ENCODE data around the gene ZNF516.

ZNF516 gene

GRCh38 chr18:76441668-76442412, 53.2 kb downstream of the ZNF516 start:
- TF ChIP-seq CTCF (IDR thresholded peaks at IDR 0.05; ENCODE audit: borderline replicate concordance, insufficient read depth, low read depth, low read length) = no peak
- no peak overlapping the region for H3K4me3 ChIP-seq (ENCODE audit: low read depth, low read length)

DNA sequence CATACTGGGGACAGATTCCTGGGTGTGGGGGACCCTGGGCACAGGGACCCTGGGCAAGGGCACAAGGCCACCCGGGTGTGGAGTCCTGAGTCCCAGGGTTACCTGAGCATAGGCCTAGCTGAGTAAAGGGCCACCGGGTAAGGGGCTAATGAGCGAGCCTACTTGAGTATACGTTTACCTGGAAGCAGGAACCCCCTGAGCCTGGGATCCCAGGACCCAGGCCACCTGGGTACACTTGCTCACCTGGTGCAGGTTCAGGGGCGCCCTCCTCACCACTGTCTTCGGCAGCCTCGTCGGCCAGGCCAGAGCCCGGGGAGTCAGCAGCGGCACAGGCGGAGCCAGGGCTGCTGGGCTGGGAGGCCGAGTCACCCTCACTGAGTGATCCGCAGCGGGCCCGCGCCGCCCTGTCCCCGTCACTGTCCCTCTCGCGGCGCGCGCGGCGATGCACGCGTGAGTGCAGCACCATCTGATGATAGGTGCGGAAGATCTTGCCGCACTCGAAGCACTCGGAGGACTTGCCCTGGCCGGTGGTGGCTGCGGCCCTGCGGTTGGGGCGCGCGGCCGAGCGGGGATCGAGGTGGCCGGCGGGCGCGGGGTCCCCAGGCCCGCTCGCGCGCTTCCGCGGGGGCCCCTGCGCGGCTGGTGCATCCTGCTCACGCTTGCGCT, 53.9 kb downstream of the ZNF516 start:
- no peak for TF ChIP-seq CTCF (IDR thresholded peaks at IDR 0.05; ENCODE audit: borderline replicate concordance, insufficient read depth, low read depth, low read length)
- H3K4me3 ChIP-seq (ENCODE audit: low read depth, low read length) = no peak overlapping the region

DNA sequence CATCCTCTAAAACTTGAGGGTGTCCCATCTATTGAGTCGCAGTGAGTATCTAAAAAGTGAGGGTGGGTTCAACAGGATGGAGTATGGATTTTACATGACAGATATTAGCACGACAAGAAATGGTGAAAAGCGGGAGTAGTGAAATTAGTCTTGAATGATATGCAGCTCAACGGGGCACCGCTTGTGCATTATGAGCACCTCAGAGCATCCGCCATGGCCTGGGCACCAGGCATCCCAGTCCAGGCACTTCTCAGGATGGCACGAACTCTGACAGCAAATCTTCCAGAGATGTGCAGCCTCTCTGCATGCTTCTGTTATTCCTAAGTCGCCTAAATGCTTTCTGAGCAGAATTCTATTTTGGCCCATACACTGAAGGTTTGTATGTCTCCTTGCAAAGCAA, 57.1 kb downstream of the ZNF516 start:
- H3K4me3 ChIP-seq (ENCODE audit: low read depth, low read length) = no peak overlapping the region
- TF ChIP-seq CTCF (IDR thresholded peaks at IDR 0.05; ENCODE audit: borderline replicate concordance, insufficient read depth, low read depth, low read length) = no peak

DNA sequence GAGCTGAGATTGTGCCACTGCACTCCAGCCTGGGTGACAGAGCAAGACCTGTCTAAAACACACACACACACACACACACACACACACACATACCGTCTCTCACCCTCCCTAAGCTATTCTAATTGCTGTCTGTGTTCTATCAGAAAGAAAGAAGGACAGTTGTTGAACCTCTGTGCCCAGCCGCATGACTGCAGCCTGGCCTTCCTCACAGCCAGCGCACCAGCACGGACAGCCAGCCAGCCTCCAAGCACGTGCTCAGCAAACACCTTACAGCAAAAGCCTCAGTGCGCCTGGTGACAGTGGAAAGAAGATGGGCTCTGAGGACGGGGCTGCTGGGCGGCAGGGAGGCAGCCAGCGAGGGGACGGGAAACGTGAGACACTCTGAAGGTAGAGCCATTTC, 58.0 kb downstream of the ZNF516 start:
- no peak overlapping the region for H3K4me3 ChIP-seq (ENCODE audit: low read depth, low read length)
- TF ChIP-seq CTCF (IDR thresholded peaks at IDR 0.05; ENCODE audit: borderline replicate concordance, insufficient read depth, low read depth, low read length) = no peak

DNA sequence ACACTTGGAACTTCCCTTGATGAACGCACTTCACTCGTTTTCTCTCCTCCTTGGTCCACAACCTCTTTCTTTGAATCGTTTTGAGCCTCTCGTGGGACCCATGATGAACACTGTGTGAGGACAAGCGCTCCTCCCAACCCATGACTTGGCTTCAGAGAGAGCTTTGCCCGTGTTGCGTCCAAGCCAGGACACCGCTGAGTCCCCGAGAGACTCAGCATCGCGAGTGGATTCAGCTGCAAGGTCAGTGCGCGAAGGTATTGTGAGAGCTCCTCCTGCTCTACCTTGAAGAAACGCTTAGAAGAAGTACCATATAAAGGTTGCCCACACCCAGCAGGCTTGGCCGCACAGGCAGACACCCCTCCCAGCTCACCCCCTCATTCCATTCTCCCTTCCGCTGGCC, 58.7 kb downstream of the ZNF516 start:
- no peak for TF ChIP-seq CTCF (IDR thresholded peaks at IDR 0.05; ENCODE audit: borderline replicate concordance, insufficient read depth, low read depth, low read length)
- no peak overlapping the region for H3K4me3 ChIP-seq (ENCODE audit: low read depth, low read length)

DNA sequence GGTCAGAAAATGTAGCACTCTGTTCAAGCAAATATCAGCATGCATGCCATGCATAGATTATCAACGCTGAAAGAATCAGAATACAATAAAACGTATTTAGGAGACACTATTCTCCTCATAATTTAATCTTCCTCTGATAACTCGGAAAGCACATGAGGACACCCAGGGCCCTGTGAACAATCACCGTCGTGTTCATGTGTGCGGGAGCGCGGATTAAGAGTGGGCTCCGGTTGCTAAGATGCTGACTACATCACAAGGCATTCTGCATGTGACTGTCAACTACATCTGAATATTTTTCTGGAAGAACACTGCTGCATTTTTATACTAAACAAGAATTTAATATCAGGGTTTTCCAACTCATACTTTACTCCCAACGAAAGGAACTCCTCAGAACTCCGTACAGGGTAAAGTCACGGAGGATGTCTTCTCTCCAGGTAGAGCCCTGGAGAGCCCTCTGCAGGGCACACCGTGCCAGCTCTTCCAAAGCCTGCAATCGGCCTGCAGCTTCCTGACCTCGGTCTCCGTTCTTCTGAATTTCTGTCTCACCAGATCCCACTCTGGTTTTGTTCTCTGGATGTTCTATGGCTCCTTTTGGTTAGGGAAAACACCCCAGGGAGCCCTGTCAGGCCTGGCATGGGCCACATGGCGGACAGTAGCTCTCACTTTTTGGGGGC, 59.6 kb downstream of the ZNF516 start:
- H3K4me3 ChIP-seq (ENCODE audit: low read depth, low read length) = no peak overlapping the region
- no peak for TF ChIP-seq CTCF (IDR thresholded peaks at IDR 0.05; ENCODE audit: borderline replicate concordance, insufficient read depth, low read depth, low read length)

Measured in GM12875 (cell line).